Ascending aorta (tissue), 2 donors: Measurements from ENCODE around the gene TMEM9. TPM values are rescaled to one million over a fixed set of nuclear protein-coding genes. Genes with fewer than 3 reads are reported as not detected.

ENCODE experiments used
- DNase-seq, 2 donors: peaks; one replicate each; pipeline ENCODE4 v3.0.0-alpha.2; 2019; ENCODE audit warnings: low spot score in 2 of 2
- H3K27ac ChIP-seq, 2 donors: fragments of 200-600 bp; sonication (generic); one replicate each; pipeline ENCODE4 v1.5.1; 2016 to 2017; ENCODE audit warnings: mild to moderate bottlenecking in 1 of 2
- H3K27me3 ChIP-seq: fragments of 200-600 bp; sonication (generic); one replicate; pipeline ENCODE4 v1.5.1; 2017
- H3K36me3 ChIP-seq, 2 donors: fragments of 200-600 bp; sonication (generic); one replicate each; pipeline ENCODE4 v1.5.1; 2016
- H3K4me1 ChIP-seq, 2 donors: fragments of 200-600 bp; sonication (generic); one replicate each; pipeline ENCODE4 v1.5.1; 2016 to 2017; ENCODE audit warnings: mild to moderate bottlenecking in 1 of 2
- H3K4me3 ChIP-seq, 2 donors: fragments of 200-600 bp; sonication (generic); one replicate each; pipeline ENCODE4 v1.5.1; 2016 to 2017; ENCODE audit warnings: mild to moderate bottlenecking in 1 of 2
- H3K9me3 ChIP-seq, 2 donors: fragments of 200-600 bp; sonication (generic); one replicate each; pipeline ENCODE4 v1.5.1; 2016
- CTCF ChIP-seq, 3 experiments: fragments of 200-600 bp in 2 of 3; fragments of 450-650 bp in 1 of 3; sonication (generic) in 2 of 3; IDR thresholded peaks; one replicate each; pipeline ENCODE4 v1.5.1; 2016 to 2019; ENCODE audit warnings: antibody characterized with exemption in 3 of 3, mild to moderate bottlenecking in 1 of 3, moderate library complexity in 1 of 3
- intact Hi-C: fragments of 100-400 bp; cut with DNase I; formaldehyde crosslinking; loops from one replicate; pipeline ENCODE4 v1.15.1; 2023
- total RNA-seq: library from RNA; depleted of rRNA; stranded (reverse); fragments of >200 nt; gene quantifications from one replicate; pipeline ENCODE4 v1.1.0, GENCODE V29; 2016

Gene TMEM9
- total RNA-seq, 1 donor from 2014 or later = 45.8 TPM

DNA sequence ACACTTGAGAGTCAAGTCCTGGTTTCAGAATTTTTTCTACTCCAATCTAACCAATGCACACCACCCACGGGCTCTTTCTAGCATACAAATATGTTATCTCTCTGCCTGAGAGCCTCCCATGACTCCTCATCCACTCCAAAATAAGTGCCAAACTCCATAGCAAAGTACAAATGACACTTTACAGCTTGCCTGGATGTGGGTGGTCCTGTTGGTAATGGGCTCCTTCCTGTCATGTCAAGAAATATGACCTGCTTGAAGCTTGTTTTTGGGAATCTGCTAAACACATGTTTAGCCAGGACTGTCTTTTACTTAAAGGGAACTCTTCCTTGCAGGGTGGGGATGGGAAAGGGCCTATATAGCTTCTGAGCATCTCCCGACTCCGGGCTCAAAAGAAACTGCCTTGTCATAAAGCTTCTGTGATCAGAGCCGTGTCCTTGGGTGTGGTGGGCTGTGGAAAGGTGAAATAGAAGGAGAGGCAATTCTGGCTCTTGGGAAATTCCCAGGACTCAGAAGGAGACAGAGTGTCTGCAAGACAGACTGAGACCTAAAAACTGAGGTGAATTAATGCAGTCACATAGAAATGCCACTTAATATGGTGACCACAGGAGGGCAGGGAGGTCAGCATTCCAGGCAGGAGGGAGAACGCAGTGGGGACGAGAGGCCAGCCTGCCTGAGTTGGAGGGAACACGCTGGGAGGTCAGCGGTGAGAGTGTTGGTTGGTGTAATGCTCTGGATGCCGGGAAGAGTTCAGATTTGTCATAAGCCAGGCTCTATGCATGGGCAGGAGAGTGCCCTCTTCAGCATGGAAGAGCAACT, 30.2 kb upstream of the TMEM9 start:
- DNase-seq = no peak
- Histone ChIP-seq H3K36me3 (no peaks in the 10 kb centered on the region), H3K9me3 (no peaks in the 10 kb centered on the region), H3K27ac (no peak overlapping the region), H3K27me3 (no peaks in the 10 kb centered on the region), H3K4me1 (no peaks in the 10 kb centered on the region), H3K4me3 (no peak overlapping the region)
- intact Hi-C loops = no loop called here
- peak in 1 of 3 experiments; percentile 38 for TF ChIP-seq CTCF (IDR thresholded peaks at IDR 0.05)

DNA sequence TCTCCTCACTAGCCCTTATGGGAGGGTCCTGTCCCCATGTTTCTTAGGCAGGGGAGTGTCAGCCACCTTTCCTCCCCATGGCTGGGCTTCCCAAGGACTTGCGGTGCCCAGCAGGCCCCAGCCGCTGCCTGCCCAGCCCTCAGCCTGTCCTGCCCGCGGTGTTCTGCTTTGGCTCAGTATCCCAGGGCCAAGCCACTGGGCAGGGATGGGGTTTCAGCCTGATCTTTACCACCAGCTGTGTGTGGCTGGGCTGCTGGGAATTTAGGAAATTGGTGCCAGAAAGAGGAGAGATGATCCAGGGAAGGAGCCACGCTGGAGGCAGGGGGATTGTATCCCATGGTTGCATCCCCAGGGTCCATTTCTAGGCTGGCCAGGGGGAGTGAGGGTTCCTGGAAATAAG, 29.5 kb upstream of the TMEM9 start:
- Histone ChIP-seq H3K27me3 (no peaks in the 10 kb centered on the region), H3K9me3 (peaks cover 0 to 2% of the 10 kb centered on the region in 2 donors), H3K27ac (no peak overlapping the region), H3K36me3 (no peaks in the 10 kb centered on the region), H3K4me1 (no peaks in the 10 kb centered on the region), H3K4me3 (no peak overlapping the region)
- TF ChIP-seq CTCF (IDR thresholded peaks at IDR 0.05) = no peak
- DNase-seq = no peak
- intact Hi-C loops = no loop called here

DNA sequence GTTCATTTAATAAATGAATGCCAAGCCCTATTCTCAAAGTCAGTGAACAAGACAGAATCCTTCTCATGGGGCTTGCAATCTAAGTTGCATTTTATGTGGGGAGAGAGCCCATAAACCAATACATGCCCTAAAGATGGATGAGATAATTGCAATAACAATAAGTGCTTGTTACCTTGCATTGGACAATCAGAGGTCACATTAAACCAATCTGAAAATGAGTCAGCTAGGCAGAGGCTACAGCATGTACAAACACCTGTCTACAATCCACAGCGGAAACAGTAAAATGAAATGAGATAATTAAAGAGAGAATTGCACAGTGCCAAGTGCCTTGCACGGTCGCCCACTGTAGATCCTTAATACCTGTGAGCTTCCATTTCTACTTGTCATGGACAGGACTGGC, 28.9 kb upstream of the TMEM9 start:
- intact Hi-C loops = no loop called here
- no peak for TF ChIP-seq CTCF (IDR thresholded peaks at IDR 0.05)
- Histone ChIP-seq H3K4me3 (no peak overlapping the region), H3K27ac (no peak overlapping the region), H3K36me3 (no peaks in the 10 kb centered on the region), H3K4me1 (no peaks in the 10 kb centered on the region), H3K9me3 (peaks cover 0 to 2% of the 10 kb centered on the region in 2 donors), H3K27me3 (no peaks in the 10 kb centered on the region)
- DNase-seq = no peak

DNA sequence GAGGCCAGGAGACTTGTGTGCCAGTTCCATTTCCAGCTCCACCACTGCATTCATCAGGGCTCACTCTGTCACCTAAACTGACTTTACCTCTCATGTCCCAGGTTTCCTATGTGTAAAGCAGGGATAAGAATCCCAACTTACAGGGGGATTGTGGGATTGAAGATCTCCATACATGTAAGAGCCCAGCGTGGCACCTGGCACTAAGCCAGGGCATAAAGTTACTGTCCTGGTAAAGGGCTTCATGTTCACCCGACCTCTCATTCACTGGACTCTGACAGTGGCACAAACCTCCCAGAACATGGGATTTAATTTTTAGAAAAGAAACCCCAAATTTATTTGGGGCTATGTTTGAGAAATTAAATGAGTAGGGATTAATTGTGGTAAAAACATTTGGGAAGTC, 27.5 kb upstream of the TMEM9 start:
- Histone ChIP-seq H3K27ac (no peak overlapping the region), H3K9me3 (peaks cover 0 to 2% of the 10 kb centered on the region in 2 donors), H3K4me3 (no peak overlapping the region), H3K36me3 (no peaks in the 10 kb centered on the region), H3K27me3 (no peaks in the 10 kb centered on the region), H3K4me1 (no peaks in the 10 kb centered on the region)
- no peak for TF ChIP-seq CTCF (IDR thresholded peaks at IDR 0.05)
- intact Hi-C loops = no loop called here
- no peak for DNase-seq

GRCh38 chr1:201181323-201181722, 27.0 kb upstream of the TMEM9 start:
- no peak for TF ChIP-seq CTCF (IDR thresholded peaks at IDR 0.05)
- no peak overlapping the region for H3K27ac ChIP-seq
- no peaks in the 10 kb centered on the region for H3K36me3 ChIP-seq
- intact Hi-C loops = no loop called here
- H3K27me3 ChIP-seq = no peaks in the 10 kb centered on the region
- no peak overlapping the region for H3K4me3 ChIP-seq
- peaks cover 0 to 2% of the 10 kb centered on the region in 2 donors for H3K9me3 ChIP-seq
- no peak for DNase-seq
- no peaks in the 10 kb centered on the region for H3K4me1 ChIP-seq
